Measurements from ENCODE around the gene SETD5.
A peak's percentile ranks its signal among the peaks of the same experiment; 100 is the strongest.

The SETD5 gene

DNA sequence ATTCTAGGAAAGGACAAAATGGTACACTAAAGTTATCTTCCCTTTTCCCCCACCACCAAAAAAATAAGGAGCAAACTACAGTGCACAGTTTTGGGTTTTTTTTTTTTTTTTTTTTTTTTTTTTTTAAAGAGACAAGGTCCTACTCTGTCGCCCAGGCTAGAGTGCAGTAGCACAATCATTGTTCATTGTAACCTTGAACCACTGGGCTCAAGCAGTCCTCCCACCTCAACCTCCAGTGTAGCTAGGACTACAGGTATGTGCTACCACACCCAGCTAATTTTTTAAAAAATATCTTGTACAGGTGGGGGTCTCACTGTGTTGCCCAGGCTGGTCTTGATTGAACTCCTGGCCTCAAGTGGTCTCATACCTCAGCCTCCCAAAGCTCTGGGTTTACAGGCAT lies 14.9 kb downstream of the SETD5 start:
- peaks cover 7% of the 10 kb centered on the region for H3K9me3 Mint-ChIP-seq
- no peak overlapping the region for H3K27ac Mint-ChIP-seq
- peaks cover 33% of the 10 kb centered on the region for H3K4me1 Mint-ChIP-seq
- H3K36me3 Mint-ChIP-seq (ENCODE audit: low read depth) = peaks cover 53% of the 10 kb centered on the region
- H3K27me3 Mint-ChIP-seq (ENCODE audit: low read depth) = no peaks in the 10 kb centered on the region
- H3K4me3 Mint-ChIP-seq = no peak overlapping the region
- TF ChIP-seq, protein P1, sequence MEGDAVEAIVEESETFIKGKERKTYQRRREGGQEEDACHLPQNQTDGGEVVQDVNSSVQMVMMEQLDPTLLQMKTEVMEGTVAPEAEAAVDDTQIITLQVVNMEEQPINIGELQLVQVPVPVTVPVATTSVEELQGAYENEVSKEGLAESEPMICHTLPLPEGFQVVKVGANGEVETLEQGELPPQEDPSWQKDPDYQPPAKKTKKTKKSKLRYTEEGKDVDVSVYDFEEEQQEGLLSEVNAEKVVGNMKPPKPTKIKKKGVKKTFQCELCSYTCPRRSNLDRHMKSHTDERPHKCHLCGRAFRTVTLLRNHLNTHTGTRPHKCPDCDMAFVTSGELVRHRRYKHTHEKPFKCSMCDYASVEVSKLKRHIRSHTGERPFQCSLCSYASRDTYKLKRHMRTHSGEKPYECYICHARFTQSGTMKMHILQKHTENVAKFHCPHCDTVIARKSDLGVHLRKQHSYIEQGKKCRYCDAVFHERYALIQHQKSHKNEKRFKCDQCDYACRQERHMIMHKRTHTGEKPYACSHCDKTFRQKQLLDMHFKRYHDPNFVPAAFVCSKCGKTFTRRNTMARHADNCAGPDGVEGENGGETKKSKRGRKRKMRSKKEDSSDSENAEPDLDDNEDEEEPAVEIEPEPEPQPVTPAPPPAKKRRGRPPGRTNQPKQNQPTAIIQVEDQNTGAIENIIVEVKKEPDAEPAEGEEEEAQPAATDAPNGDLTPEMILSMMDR (IDR thresholded peaks at IDR 0.05; ENCODE audit: unreplicated experiment in 3 of 3) = no peak

DNA sequence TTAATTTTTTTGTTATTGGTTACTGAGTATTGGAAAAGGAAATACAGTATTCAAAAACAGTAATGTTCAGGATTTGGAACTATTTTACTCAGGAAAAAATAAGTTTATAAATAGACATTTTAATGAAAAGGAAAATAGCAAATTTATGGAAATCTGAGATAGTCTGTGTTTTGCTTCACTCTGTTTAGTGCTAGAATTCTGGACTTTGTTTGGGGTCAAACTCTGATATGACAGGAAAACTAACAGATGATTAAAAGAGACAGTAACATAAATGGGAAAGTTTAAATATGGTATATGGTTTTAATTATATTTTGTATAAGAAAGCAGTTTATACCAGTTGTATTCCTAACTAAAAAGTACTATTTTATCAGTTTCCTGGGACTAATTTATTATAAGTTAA lies 17.4 kb downstream of the SETD5 start:
- Mint-ChIP-seq H3K27me3 (ENCODE audit: low read depth) (no peaks in the 10 kb centered on the region), H3K4me1 (peaks cover 17% of the 10 kb centered on the region), H3K9me3 (peaks cover 5% of the 10 kb centered on the region), H3K27ac (peak overlapping the region in 1 of 3 experiments; percentile 7), H3K36me3 (ENCODE audit: low read depth) (peaks cover 40% of the 10 kb centered on the region), H3K4me3 (no peak overlapping the region)
- TF ChIP-seq, protein P1 (IDR thresholded peaks at IDR 0.05; ENCODE audit: unreplicated experiment in 3 of 3) = no peak

DNA sequence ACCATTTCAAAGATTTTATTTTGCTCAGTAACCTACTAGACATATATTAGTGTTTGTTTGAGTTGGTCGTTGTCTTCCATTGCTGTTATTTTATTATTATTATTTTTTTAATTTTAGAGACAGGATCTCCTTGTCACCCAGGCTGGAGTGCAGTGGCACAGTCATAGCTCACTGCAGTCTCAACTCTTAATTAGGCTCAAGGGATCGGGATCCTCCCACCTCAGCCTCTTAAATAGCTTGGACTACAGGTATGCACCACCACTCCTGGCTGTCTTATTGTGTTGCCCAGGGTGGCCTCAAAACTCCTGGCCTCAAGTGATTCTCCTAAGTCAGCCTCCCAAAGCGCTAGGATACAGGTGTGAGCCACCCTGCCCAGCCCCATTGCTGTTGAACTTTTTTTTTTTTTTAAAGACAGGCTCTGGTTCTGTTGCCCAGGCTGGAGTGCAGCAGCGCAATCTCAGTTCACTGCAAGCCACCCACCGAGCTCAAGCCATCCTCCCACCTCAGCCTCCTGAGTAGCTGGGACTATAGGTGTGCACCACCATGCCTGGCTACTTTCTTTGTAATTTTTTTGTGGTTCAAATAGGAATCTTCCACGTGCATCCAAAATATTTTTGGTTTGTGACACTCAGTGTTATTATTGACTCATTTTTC lies 18.2 kb downstream of the SETD5 start:
- Mint-ChIP-seq H3K4me3 (no peak overlapping the region), H3K4me1 (peaks cover 24% of the 10 kb centered on the region), H3K9me3 (no peaks in the 10 kb centered on the region), H3K36me3 (ENCODE audit: low read depth) (peaks cover 34% of the 10 kb centered on the region), H3K27me3 (ENCODE audit: low read depth) (no peaks in the 10 kb centered on the region), H3K27ac (peak overlapping the region in 1 of 3 experiments; percentile 46)
- TF ChIP-seq, protein P1 (IDR thresholded peaks at IDR 0.05; ENCODE audit: unreplicated experiment in 3 of 3) = no peak

GRCh38 chr3:9416139-9416780 lies 18.8 kb downstream of the SETD5 start:
- Mint-ChIP-seq H3K27ac (peak overlapping the region in 1 of 3 experiments; percentile 46), H3K9me3 (no peaks in the 10 kb centered on the region), H3K4me3 (no peak overlapping the region), H3K4me1 (peaks cover 27% of the 10 kb centered on the region), H3K36me3 (ENCODE audit: low read depth) (peaks cover 36% of the 10 kb centered on the region), H3K27me3 (ENCODE audit: low read depth) (no peaks in the 10 kb centered on the region)
- TF ChIP-seq, protein P1 (IDR thresholded peaks at IDR 0.05; ENCODE audit: unreplicated experiment in 3 of 3) = no peak

DNA sequence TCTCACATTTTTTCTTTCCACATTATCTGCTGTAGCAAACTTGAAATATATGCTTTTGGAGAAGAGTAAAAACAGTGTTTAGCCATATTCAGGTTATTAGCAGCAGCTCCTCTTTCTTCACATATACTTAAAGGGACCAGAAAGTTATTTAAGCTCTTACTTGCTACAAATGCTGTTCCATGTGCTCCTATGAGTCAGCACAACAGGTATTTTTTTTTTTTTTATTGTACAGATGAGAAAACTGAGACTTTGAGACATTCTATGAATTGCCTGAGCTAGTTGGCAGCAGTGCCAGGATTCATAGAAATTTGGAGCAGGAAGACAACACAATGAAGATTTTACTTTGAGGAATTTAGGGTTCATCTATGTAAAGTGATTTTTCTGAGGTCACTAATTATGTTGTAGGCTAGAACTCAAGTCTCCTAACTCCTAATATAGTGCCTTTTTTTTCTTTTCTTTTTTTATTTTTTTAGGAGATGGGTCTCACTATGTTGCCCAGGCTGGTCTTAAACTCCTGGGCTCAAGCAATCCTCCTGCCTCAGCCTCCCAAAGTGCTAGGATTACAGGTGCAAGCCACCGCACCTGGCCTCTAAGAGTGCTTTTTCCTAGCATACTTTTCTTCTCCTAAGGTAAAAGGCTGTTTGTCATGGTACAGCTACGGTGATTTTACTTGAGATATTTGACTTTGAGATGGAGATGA lies 23.6 kb downstream of the SETD5 start:
- Mint-ChIP-seq H3K4me3 (no peak overlapping the region), H3K27me3 (ENCODE audit: low read depth) (no peaks in the 10 kb centered on the region), H3K4me1 (peaks cover 45% of the 10 kb centered on the region), H3K36me3 (ENCODE audit: low read depth) (peaks cover 33% of the 10 kb centered on the region), H3K27ac (peak overlapping the region; percentile 14 to 65 (median 56)), H3K9me3 (no peaks in the 10 kb centered on the region)
- TF ChIP-seq, protein P1 (IDR thresholded peaks at IDR 0.05; ENCODE audit: unreplicated experiment in 3 of 3) = no peak

Measured in nephron (organoid).